ENCODE results near the gene SAMD13.
"Not testable (repeated sequence)": the region's sequence is repeated elsewhere in the genome, so short reads cannot be mapped to it uniquely, and the experiment has no call there.

Gene SAMD13

DNA sequence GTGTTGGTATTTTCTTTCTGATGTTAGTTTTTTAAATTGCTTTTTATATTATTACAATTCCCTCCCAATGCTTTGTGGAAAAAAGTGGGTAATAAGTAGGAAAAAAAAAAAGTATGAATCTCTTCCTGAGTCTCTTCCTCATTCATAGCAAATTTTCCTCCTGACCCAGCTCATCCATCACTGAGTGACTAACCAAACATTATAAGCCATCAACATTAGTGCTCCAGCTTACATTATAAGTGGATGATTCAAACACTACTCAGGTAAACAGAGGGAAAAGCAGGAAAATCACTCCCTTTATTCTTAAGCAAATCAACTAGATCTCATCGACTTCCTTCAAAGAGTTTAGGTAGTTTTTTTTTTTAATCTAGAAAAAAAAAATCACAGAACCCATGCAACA lies 15.4 kb upstream of the SAMD13 start:
- no peak for DNase-seq

DNA sequence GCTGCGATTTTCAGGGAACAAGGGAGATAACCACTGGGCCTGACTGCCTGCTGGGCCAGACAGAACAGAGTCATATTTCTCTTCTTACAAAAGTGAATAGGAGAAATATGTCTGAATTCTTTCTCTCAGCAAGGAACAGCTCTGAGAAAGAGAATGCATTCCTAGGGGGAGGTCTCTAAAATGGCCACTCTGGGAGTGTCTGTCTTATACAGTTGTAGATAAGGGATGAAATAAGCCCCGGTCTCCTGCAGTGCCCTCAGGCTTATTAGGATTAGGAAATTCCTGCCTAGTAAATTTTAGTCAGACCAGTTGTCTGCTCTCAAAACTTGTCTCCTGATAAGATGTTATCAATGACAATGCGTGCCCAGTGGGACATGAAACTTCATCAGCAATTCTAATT lies 14.1 kb upstream of the SAMD13 start:
- not testable (repeated sequence) for DNase-seq

DNA sequence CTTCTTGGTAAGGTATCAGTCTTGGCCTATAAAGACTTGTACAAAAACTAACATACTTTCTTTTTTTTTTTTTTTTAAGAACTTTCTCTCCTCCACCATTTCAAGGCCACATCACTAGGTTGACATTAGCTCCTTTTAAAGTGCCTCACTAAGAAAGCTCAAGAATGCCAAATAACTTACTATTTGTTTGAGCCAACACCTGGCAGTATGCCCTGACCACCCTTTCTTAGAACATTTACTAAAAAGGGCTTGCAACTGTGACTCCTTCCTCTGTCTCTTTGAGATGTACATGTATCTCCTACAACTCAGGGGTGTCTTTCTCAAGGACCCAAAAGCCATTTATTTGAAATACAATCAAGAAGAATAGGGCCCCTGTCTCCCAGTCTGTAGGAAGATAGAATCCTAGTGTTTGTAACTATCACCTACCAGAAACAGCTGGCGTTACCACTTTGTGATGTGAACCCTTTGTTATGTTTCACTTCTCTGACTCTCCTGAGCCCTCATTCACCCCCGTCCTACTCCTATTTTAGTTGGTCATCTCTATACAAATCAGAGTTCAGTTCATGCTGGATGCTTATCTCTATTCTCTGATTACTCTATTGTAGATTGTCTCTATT lies 12.2 kb upstream of the SAMD13 start:
- no peak for DNase-seq

DNA sequence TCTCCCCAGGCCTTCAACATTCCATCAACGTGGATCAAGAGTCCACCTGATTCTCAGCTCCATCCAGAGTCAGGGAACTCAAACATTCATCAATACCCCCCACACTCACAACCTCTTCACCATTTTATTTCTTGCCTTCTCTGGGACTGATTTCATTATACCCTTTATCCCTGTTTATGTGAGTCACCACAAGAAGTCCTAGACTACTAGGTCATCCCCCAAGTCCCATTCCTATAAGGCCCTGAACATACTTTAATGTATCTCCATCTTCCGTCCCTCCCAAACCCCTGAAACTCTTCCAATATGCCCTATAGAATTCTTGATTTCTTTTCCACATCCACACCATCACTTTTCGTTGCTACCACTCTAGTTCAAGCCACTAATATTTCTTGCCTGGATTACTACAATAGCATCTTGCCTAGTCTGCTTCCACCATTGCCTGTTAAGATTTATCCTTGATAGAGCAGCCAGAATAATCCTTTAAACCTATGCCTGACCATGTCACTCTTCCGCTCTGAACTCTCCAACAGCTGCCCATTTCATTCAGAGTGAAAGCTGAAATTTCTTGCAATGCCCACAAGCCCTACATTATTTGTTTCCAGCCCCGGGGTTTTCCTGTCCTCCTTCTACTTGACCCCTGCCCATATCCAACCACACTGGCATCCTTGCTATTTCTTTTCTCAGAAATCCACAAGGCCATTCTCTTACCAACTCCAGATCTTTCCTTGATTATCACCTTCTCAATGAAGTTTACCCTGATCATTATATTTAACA lies 9.4 kb upstream of the SAMD13 start:
- DNase-seq = no peak

DNA sequence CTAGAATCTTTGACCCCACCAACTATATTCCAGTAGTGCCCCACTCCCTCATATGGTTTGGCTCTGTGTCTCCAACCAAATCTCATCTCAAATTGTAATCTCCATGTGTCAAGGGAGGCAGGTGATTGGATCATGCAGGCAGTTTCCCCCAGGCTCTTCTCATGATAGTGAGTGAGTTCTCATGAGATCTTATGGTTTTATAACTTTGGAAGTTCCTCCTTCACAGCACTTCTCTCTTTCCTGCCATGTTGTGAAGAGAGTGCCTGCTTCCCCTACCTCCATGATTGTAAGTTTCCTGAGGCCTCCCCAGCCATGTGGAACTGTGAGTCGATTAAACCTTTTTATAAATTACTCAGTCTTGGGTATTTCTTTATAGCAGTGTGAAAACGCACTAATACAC lies 7.7 kb upstream of the SAMD13 start:
- DNase-seq = no peak

DNA sequence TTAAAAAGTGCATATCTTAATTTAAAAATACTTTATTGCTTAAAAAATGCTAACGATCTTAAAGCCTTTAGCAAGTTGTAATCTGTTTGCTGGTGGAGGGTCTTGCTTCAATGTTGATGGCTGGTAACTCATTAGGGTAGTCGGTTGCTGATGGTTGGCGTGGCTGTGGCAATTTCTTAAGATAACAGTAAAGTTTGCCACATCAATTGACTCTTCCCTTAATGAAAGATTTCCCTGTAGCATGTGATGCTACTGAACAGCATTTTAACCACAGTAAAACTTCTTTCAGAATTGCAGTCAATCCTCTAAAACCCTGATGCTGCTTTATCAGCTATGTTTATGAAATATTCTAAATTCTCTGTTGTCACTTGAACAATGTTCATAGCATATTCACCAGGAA lies 6.8 kb upstream of the SAMD13 start:
- no peak for DNase-seq

DNA sequence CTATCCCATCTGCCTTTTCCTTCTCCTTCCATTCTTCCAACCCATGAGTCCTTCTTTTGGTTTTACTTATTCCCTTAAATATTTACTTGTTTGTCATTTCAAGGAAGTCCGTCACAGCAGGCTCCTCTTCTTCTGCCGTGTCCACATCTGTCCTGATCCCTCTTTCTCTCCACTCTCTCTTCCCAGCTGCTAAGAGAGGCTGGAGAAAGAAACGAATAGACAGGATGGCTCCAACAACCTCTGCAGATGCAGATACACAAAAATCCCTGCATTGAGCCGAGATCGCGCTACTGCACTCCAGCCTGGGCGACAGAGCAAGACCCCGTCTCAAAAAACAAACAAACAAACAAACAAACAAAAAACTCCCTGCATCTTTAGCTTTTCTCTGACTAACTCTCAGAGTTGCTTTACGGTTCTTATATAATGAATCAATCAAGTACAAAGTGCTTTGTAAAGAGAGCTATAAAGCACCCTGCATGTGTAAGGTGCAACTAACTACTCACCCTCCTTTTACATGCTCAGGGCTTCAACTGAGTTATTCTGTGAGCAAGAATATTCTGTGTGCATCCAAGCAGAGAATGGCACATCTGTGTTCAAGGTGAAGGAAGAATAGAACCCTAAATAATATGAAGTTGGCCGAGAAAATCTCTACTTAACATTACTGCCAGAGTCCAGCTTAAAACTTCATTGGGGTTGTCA lies 3.8 kb upstream of the SAMD13 start:
- no peak for DNase-seq

DNA sequence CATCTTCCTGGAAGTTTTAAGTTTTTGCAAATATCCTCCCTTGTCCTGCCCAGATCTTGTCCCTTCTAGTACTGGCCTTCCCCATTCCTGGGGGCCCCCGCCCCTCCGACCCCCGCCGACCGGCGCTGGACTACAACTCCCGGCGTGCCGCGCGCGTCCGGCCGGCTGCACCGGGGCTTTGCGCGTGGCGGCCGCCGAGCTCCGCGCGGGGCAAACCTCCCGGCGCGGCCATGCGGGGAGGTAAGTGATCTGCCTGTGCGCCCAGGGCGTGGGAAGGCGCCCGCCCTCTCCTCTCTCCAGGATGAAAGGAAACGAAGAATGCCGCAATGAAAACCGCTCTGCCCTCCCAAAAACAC lies 3.2 kb upstream of the SAMD13 start:
- DNase-seq = peak in 4 of 5 experiments; percentile 4 to 61 (median 20)

DNA sequence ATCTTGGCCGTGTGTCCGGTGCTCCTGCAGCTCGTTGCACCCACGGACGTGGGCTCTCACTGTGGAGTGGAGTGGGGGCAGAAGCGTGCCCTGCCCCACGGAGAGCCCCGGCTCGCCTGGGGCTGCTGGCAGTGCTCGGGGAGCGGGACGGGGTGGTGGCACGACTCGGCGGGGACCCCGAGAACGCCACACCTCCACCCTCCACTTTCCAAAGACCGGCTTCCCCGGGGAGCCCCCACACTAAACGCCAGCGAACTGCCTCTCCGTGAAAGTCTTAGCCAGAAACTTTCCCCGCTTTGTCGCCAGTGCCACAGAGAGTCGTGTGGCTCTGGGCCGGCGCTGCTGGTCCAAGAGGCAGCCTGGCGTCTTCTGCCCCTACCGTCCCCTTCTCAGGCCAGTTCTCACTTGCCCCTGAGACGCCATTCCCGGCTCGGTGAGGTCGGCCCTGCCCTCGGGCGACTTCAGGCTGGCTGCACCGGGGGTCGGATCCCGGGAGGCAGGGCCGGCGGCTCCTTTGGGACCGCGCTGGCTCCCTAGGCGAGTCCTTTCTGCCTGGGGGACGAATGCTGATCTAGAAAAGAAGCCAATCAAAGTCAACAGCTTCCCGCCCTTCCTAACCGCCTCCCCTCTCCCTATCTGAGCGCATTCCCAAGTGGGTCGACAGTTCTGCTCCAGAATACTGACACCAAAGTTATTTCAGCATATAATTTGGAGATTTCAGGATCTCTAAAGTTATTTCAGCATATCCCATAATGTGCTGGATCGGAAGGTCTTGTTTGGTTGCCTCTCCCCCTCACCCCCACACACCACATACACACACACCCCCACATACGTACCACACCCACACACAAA lies 2.6 kb upstream of the SAMD13 start:
- peak in 1 of 5 experiments; percentile 39 for DNase-seq

DNA sequence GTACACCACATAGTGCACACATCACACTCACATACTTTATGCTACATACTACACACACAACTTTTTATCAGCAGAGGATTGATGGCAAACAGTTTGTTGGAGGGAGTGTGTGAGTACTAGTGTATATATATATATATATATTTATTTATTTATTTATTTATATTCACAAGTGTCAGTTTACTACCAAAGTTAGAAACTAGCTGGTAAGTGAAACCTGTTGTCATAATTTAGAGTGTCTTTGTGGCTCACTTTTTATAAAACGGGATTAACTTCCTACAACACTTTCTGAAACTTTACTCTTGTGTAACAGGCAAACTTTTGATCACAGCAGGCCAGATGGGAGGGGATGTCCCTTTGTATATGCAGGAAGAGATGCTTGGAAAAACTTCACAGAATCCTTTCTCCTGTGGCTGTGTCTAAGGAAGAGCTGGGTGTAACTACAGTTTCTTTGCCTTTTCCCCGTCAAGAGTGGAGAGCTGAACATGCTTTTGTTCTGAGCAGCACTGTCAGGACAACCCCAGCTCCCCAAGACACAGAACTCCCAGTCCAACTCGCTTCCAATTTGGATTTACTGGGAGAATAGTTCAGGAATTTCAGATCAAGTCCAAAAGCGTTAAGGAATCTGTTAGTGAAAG lies 1.9 kb upstream of the SAMD13 start:
- no peak for DNase-seq

DNA sequence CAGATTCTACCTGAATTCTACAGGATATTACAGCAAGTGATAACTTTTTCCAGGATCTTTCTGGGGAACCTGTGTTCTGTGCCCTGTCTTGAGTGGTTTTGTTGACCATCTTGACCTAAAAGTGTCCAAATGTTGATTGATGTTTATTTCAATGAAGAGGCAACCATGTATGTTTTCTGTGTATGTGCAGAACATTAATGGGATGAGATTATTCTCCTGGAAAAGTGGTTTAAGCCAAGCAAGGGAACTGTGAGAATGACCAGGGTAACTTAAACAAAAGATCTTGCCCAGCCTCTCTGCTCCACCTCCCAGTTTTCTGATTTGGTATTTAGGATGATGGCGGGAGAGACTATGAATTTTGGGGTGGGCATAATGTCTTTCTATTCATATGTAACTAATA lies 1.0 kb upstream of the SAMD13 start:
- DNase-seq = no peak

DNA sequence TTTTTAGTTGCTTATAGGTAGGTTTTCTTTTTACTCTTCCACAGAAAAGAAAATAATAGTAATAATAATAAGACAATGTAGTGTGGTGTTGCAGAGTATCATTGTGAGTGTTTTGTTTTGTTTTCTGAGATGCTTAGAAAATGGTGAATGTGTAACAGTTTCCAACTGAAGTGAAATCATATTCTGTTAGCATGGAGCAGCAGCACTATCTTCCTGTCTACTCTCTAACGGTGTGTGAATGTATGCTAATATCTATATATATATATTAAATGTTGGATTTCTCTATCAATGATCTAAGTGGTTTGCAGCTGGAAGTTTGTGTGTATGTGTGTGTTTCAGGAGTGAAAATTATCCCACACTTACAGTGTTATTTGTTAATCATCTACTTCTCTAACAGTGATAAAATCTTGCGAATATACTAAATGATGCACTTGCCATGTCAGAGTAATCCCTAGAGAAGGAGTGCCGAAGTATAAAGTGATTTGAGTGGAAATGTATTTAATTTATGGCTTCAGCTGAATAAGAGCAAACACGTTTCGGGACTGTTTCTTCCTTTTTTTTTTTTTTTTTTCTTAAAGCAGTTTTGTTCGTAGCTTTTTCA lies 377 bp downstream of the SAMD13 start:
- no peak for DNase-seq

DNA sequence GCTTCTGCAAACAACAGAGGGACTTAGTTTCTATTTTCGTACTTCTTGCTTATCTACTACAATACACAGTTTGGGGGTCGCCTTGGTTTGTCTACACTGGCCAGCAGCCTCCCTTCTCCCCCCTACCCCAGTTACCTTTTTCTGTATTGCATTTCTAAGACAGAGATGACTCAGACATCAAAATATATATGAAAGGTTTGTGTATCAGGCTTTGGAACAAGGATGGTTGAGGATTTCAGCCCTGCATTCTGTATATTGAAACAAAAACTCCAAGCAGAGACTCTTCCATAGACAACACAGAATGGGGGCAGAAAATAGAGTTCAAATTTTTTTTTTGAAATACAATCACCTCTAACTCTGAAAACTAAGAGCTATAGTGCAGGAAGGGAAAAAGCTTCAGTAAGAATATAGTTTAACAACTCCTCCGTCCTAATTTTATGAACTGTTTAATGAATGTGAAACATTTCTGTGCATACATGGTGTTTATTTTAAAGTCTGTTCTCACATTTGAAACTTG lies 1.9 kb downstream of the SAMD13 start:
- no peak for DNase-seq

DNA sequence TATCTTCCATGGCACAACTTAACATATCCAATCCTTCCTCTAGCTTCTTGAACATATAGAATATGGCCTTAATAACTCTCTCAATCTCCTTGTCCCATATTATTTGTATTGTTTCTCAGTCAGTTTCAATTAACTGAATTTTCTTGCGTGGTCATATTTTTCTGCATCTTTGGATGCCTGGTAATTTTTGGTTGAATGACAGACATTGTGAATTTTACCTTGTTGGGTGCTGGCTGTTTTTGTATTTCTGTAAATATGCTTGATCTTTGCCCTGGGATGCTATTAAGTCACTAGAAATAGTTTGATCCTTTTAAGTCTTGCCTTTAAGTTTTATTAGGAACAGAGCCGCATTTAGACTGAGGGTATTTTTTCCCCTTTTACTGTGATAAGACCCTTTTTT lies 5.9 kb downstream of the SAMD13 start:
- no peak for DNase-seq

DNA sequence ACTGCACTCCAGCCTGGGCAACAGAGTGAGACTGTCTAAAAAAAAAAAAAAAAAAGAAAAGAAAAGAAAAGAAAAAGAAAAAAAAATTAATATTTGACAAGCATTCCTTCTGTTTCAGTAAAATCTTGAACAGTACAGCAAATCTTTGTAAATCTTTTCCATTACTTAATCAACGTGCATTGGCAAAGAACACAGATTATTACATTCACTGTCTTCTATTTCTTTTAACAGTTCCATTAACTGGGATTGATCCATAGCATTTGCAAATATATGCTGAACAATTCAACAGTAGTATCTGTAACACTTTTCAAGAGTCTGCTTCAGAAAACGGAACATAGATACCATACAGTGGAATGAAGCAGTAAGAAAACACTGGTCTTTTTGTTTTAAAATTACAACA lies 9.8 kb downstream of the SAMD13 start:
- no peak for DNase-seq

DNA sequence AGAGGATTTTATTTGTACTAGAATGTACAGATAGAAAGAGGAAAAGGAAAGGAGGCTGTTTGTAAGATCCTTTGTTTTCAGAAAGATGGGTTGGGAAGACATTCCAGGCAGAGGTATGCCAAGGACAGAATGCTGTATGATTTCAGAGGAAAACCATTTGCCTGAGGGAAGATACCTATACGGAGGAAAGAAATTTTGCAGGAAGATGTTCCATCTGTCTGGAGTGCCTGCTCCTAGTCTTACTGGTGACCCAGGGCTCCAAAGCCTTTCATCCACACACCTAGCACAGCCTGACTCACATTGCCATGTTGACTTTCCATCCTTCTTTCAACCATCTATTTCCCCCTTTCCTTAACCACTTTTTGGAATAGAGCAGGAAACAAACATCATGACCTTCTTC lies 18.2 kb downstream of the SAMD13 start:
- no peak for DNase-seq

DNA sequence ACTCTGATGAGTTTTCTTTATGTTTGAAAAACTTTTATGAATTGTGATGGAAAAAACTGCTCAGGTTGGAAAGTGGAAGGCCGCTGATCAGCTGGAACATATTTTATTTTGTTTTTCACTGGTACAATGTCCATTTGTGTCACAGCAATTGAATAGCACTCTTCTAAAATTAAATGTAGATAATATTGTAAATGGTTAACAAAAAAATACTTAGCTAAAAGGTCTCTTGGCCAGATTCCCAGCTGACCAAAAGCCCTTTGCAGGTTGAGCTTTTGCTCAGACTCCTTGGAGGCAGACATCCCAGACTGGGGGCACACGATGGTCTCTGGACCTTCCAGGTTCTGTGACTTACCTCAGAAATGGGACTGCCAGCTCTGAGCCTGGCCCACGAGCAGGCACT lies 26.3 kb downstream of the SAMD13 start:
- no peak for DNase-seq

DNA sequence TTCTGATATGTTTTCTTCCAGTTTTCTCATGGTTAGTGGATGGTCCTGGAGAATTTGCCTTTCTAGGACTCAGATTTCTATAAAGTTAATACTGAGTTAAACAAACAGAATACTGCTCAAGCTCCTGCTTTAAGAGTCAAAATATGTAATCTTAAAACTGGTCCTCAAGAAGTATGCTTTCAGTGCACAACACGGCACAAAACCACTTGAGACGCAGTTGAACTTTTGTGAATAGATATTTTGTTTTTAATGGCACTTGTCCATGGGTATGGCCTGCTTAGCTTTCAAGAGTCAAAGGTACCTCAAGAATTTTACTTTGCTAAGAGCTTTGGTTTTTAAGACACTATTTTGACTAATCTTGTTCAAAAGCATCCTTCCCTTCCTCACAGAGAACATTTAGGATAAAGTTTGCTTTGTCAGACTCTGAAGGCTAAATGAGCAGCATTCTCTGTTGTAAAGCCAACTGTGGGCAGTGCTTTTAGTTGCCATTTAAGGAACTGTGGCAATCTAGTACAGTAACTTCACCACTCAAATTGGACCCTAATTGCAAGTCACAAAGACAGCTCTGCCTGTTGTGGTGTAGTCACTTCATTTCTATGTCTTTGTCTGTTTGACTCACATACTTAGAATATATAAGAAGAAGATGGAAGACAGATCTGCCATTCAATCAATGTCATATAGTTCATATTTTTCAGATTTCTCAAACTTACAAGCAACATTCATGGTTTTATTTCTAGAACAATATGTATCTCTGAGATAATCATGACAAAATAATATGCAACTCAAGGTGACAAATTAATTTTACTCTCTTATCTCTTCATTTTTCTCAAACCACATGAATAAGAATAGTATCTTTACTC lies 28.8 kb downstream of the SAMD13 start:
- no peak for DNase-seq

DNA sequence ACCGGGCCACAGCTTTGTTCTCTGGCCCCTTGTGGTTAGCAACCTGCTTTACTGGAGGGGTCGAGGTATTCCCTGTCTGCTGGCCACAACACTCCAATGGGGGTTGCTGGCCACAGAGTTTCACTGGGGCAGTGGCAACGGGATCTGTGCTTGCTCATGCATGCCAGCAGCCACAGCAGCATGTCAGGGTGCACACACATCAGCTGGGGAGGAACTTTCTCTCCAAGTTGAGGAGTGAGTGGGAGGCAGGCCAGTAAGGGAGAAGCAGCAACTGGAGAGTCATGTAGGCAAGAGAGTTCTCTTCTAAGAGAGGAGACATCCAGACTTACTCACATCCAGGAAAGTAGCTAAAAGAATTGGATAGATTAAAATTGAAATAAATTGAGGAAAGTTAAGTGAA lies 38.0 kb downstream of the SAMD13 start:
- DNase-seq = no peak

DNA sequence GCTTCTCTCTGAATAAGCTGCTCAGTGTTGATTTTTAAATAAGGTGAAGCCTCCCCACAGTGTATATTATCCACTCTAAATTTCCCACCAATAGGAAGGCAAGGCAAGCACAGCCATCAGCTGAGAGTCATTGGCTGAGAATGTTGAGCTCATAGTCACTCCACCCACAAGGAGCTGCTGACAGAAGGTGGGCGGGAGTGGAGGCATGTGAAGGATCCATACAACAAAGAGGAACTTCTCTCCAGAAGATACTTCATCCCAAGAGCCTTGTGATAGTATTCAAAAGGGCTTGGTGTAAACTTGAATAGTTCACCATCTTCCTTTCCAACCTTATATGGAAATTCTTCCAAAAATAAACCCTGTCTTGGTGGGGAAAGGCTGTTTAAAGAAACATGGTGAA lies 42.8 kb downstream of the SAMD13 start:
- DNase-seq = no peak

DNA sequence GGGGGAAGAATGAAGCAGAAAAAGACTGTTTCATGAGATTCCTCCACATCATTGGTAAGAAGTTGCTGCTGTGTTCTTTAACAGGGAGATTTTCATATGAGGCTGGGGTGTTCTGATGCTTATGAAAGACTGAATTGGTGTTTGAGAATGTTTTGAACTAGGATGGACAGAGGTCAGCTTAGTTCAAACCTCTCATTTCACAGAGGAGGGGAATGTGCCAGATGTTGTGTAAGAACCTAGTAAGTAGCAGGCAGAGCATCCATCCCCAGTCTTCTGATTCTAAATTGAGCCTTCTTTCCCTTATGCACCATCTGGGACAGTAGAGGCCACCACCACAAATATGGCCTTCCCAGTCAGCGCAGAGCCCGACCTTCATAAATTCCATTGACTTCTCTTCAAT lies 43.7 kb downstream of the SAMD13 start:
- DNase-seq = no peak
